Left kidney (tissue), 8 donors: ENCODE results near the gene OR52R1. TPM values are rescaled to one million over a fixed set of nuclear protein-coding genes. Genes with fewer than 3 reads are reported as not detected.
"Not testable (repeated sequence)": the region's sequence is repeated elsewhere in the genome, so short reads cannot be mapped to it uniquely, and the experiment has no call there.

Experiments
- DNase-seq: peaks from one replicate; pipeline ENCODE4 v3.0.0-alpha.2; 2013
- long read RNA-seq, 8 donors: transcript quantifications; one replicate each; lab custom pipeline, GENCODE V29; 2026
- polyA plus RNA-seq: library from polyadenylated mRNA; unstranded; fragments of 120-200 nt; gene quantifications from one replicate; pipeline ENCODE4 v1.2.1, GENCODE V29; 2013; ENCODE audit not compliant: insufficient read length

The OR52R1 gene
- not detected for polyA plus RNA-seq
- long read RNA-seq, donor 1: 0 reads
- long read RNA-seq, donor 2: 0 reads
- long read RNA-seq, donor 3: 0 reads
- long read RNA-seq, donor 4: 0 reads
- long read RNA-seq, donor 5: 0 reads
- long read RNA-seq, donor 6: 0 reads
- long read RNA-seq, donor 7: 0 reads
- long read RNA-seq, donor 8: 0 reads

DNA sequence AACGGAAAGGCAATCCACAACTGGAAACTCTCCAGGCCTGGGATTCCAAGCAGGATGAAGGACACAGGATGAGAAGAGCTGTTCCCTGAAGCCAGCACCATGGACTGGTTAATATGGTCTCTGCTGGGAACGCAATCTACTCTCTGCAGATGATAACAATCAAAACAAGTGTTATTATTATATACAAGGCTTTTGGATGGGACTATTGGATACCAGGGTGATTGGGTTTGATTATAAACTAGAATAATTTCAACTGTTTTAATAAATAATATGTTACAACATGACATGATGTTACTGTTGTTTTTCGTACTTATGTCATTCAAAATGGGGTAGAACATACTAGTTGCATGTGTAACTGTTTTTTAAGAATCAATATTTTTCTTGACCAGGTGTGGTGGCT is at the start of gene OR52R1:
TSS of gene OR52R1 (minus strand) at position 101 of the 400 bp plus-strand sequence. CDS start at position 101, 0 bp downstream.
- no peak for DNase-seq

DNA sequence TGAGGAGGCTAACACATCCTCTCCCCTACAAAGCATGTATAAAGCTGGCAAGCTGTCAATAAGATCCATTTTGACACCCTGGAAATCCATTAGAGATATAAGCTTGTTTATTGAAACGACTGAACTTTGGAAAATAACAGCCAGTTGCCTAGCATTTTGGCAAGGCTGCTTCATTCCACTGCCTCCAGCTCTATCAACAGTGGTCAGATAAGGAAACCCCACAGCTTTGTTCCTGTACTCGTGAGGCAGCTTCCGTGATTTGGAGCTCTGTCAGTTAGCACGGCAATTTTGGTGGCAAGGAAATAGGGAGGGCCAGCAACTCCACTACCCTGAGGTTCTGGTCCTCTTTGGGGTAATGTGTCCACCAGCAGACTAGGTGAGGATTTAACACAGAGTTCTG is 46.9 kb upstream of the OR52R1 start:
- no peak for DNase-seq

DNA sequence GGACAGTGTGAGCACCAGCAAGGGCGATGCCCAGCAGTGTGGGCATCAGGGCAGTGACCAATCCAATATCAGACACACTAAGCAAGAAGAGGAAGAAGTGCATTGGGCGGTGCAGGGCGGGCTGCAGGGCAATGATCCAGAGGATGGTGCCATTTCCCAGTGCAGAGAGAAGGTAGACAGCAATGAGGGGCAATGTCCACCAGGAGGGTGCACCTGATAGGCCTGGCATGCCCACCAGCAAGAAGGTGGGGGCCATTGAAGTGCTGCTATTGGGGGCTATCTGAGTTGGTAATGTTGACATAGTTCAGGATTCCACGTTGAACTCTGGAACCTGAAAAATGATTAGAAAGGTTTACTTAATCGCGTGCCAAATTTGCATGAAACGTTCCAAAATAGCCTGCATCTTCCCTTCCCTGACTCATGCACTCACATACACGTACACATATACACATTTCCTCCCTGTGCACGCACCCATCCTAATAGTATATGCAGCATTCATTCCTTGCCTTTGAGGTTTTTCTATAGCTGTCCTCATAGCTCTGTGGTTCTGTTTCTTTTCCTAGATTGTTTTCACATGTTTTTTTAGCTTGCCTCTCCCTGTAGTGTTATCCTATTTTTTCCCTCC is 44.8 kb upstream of the OR52R1 start, which contains the start of gene OR51S1:
TSS of gene OR51S1 (minus strand) at position 301 of the 625 bp plus-strand sequence. CDS start at position 301, 0 bp downstream.
- no peak for DNase-seq

DNA sequence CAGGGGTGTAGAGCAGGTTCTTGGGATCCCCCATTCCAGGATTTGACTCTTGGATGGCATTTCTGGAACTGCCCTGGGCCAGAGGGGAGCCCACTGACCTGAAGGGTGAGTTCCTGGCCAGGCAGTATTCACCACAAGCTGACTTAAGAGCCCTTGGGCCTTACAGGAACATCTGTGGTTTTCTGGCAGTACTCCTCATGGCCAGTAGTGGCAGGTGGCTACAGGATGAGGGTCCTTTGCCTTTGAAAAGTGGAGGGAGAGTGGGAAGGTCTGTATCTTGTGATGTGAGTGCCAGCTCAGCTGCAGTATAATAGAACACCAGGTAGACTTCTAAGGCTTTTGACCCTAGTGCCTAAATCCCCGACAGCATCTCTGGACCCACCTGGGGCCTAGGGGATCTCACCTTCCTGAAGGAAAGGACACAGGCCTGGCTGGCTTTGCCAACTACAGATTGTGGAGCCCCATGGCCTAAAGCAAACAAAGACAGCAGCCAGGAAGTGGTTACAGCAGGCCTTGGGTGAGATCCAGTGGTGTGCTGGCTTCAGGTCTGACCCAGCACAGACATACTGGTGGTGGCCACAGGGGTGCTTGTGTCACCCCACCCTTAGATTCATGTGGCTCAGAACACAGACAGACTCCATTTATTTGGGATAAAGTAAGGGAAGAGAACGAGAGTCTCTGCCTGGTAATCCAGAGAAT is 35.8 kb upstream of the OR52R1 start:
- DNase-seq: no peak

DNA sequence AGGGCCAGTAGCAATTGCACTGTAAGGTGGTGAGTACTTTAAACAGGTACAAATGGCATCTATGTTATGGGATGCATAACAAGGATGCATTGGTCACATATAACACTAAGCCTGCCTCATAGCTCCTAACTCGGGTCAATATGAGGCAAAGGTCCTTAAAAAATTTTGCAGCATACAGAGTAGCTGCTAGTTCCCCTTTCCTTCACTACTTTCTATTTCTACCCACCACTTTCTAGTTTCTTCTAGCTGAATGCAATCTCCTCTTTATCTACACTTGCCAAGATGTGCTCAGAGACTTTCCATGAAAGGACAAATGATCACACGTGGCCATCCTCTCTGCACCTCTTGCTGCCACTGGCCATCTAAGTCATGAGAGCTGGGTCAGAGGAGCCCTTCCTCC is 26.7 kb upstream of the OR52R1 start:
- DNase-seq: no peak

DNA sequence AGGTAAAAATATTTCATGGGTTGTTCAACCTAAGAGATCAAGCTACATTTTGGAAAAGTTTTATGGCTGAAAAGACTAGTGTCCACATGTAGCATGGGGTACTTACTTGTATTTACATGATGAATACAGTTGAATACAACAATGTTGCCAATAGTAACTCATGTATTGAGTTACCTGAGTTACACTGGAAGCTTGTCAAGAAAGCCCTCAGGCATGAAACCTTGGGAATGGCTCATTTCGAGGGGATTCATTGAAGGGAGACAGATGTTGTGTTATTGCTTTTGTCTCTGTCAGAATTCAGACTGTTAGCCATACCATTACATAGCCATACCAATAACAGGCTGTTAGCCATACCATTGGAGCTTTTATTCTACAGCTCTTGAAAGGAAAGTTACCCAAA is 26.2 kb upstream of the OR52R1 start:
- peak; percentile 40 for DNase-seq

DNA sequence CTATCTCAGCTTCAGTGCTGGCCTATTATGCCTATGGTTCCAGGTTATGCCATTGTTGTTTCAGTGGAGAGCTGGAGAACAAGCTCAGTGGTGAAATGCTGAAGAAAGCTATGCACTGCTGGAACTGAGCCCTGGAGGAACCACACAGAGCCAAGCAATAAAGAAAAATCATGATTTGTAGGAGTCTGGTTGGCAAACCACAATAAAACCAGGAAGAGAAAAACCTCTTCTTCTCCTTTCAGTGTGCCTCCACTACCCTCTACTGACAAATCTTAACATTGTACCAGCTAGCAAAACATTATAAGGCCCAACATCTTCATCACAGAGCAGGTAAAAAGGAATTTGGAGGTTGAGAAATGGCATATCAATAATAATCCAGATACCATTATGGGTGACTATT is 22.2 kb upstream of the OR52R1 start:
- peak; percentile 26 for DNase-seq

DNA sequence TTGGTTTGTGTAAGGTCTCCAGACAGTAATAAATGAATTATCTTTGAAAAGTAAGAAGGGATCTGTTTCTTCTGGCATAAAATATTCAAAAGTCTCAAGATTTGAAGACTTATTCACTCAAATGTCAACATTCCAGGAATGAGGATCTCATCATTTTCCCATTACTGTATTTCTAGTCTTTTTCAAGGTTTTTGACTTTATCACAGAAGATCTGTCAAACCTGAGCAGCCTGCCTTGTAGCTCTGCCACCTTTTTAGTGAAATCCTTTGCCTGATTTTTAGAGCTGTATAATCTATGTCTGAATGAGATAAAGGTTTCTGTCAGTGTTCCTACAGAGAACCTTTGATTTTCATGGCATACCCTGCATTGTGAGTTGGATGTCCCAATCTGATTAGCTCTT is 21.0 kb upstream of the OR52R1 start:
- DNase-seq: no peak

DNA sequence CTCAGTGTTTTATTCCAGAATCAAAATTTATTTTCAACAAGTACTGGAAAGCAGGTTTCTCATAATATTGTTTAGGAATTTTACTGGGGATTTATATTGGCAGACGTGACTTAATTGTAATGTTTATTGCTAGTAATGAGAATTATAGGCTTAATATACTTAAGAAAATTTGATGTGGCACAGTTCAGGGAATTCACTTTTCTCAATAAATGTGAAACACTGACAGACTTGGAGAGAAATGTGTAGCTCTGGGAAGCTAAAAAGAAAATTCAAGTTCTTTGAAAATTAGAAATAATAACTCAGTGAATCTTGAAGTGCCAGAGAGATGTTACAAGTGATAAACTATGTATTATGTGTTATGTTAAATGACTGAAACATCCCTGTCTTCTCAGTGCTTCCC is 16.8 kb upstream of the OR52R1 start, which contains the start of gene OR51F2:
TSS of gene OR51F2 (plus strand) at position 301 of the 400 bp plus-strand sequence. CDS start 101 bp downstream, outside the sequence.
- DNase-seq: no peak

DNA sequence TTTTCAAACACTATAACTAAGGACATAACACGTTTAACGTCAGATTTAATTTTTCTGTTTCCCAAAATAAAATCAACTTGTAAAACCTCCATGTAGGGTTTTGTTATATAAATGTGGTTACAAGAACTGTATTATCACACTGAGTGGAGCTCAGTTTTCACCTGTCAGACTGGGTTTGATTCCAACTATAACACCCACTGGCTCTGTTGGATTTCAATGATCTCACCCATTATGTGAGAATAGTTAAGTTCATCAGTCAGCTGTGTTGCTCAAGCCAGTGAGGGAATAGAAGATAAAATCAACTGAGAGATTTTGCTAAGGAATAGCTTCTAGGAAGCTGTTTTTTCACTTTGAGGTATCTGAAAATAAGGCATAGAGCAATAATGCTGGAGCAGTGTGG is 5.1 kb upstream of the OR52R1 start:
- DNase-seq: no peak

DNA sequence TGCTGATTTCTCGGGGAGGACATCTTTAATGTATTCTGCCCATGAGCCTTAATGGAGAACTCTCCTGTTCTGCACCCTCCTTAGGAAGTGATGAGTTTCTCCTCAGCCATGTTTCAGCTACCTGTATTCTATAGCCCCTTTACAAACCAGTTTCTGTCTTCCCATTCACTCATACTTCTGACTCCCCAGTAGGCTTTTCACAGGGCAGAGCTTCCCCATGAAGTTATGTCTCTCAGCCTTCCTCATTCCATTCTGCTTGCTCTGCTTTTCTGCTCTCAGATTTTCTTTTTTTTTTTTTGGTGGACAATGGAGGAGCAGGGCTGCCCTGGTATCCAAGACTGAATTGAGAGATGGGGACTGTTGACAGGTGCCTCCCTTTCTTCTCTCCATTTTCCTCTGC is 4.3 kb upstream of the OR52R1 start:
- DNase-seq: no peak

DNA sequence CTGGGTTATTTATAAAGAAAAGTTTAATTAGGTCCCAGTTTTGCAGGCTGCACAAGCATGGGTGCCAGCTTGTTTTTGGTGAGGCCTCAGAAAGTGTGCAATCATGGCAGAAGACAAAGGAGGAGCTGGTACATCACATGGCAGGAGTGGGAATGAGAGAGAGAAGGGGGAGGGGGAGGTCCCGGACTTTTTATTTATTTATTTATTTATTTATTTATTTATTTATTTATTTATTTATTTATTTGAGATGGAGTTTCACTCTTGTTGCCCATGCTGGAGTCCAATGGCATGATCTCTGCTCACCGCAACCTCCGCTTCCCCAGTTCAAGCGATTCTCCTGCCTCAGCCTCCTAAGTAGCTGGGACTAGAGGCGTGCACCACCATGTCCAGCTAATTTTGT is 2.9 kb downstream of the OR52R1 start:
- DNase-seq: not testable (repeated sequence)

DNA sequence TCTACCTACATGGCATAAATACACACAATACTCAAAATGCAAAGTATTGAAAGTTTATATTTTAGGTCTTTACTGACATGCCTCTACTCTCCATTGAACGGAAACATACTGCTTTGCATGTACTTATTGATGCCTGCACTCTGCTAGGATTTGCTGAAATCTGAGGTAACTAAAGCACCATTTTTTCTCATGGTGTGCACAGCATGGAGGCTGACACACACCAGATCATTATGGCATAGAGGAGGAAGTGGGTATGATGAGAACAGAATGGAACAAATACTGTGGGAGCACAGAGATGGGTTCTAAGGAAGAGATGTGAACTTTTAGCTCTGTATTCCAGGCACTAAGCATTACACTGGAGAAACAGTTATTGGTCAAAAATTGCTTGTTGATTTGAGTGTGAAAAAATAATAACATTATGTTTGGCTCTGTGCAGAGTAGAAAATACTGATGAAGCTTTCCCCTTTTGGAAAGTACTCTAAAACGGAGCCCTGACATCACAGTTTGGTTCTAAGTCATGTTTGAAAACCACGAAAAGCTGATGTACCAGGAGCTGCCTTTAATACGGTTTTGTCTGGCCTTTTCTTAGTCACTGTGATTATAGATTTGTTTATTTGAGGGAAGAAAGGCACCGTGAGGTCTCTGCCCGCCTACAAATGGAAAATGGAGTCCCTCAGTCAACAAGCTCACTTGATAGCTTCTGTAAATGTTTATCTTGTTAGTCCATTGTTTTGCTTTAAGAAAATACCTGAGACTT is 5.6 kb downstream of the OR52R1 start:
- DNase-seq: no peak

DNA sequence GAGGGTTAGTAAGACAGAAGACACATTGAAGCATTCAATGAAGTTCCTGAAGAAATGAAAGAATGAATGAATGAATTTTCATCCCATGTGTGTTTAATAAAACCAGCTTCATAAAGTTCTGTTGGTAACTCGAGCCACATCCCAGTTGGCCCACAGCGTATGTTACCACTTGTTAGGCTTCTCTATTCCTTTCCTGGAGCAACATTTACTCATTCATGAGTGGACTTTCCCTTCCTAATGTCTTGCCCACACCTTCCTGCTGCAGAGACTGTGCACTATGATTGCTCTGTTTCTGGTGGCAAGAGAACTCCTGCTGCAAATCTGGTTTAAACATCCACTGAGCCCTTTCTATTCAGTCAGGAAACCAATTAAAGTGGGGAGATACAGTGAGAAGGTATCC is 7.0 kb downstream of the OR52R1 start:
- no peak for DNase-seq

DNA sequence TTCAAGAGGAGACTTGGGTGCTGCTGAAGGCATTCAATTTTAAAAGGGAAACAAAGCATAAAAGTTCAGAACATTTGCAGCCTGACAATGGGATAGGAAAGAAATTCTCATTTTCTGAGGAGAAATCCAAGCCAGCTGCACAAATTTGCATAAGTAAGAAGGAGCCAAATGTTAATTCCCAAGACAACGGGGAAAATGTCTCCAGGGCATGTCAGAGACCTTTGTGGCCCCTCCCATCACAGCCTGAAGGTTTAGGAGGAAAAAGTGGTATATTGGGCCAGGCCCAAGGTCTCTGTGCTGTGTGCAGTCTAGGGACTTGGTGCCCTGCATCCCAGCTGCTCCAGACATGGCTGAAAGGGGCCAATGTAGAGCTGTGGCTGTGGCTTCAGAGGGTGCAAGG is 21.7 kb downstream of the OR52R1 start:
- no peak for DNase-seq

DNA sequence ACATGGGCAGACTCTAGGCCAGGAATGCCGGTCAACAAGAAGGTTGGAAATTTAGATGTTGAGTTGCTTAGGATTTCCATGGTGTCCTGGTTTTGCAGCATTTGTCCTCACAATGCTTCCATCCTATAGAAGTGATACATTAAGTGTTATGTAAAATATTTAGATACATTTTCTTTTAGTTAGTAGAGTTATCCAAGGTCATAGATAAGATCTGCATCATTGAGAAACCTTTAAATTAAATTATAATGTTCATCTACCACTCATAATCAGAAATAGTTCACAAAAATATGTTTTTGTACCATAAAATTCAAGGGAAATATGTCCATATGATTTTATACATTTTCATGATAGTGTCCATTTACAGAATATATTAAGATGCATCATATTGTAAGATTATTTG is 34.3 kb downstream of the OR52R1 start, which contains the start of gene OR51F1:
TSS of gene OR51F1 (minus strand) at position 101 of the 400 bp plus-strand sequence. CDS start at position 101, 0 bp downstream.
- no peak for DNase-seq

DNA sequence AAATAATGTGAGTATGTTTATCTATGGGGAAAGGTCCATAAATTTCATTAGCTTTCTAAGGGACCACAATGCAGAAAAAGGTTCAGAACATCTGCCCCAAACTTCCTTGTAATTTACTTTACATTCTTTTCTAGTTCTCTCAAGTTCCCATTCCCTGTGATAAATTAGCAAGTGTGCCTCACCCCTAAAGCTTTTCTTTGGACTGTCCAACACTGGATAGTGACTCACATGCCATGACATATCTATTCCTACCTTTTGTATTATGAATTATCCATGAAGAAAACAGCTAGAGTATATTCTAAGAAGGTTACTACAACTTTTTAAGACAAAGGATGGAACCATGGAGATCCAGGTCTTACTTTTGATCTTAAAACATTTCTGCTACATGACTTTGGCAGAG is 36.1 kb downstream of the OR52R1 start:
- no peak for DNase-seq

DNA sequence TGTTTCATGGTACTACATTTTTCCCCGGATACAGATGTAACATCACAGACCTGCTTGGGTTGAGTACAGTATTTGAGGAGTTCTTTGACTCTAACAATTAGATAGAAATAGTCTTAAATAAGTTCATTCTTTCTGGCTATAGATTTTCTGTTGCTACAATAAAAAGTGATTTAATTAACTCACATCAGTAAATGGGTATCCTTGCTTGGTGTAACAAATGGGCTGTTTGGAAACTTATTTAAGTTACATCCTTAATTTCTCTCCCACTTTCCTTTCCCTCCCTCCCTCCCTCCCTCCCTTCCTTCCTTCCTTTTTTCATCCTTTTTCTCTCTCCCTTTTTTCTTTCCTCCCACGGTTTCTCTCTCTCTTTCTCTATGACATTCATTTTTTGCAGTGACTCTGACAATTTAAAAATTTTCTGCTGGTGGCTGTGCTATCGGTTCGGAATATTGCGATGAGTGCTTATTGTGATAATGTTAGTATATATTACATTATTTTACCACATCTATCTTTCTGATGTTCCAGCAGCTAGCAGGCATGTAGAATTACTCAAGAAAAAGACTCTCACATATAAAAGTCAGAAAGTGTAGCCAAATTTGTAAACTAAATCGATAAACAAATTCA is 37.6 kb downstream of the OR52R1 start:
- DNase-seq: no peak

DNA sequence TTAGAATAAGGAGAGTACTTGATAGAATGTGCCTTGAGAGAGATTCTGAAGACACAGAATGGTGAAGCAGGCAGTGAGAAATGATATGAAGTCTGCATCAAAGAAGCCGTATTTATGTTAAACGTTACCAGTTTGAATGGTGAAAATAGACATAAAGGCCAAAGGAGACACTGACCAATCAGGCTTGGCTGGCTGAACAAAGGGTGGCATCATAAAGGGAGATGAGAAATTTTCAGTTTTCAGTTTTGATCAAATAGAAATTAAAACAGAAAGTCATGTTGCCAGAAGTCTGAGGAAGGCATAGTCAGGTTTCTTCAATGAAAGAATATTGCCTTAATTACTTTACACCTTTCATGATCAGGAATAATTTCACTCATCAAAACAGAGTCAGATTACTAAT is 41.1 kb downstream of the OR52R1 start:
- no peak for DNase-seq
